Measurements from ENCODE around the gene NUP62. TPM values are rescaled to one million over a fixed set of nuclear protein-coding genes. Genes with fewer than 3 reads are reported as not detected.

Gene NUP62
- total and polyA plus RNA-seq, 2 experiments from 2014 or later = 55.5 to 99.4 TPM

GRCh38 chr19:49863254-49863934, 65.9 kb downstream of the NUP62 start (continued):
- TF ChIP-seq CREB1 (CRISPR knock-in tag; IDR thresholded peaks at IDR 0.05; ENCODE audit: low read depth) = no peak
- TF ChIP-seq, protein P1, sequence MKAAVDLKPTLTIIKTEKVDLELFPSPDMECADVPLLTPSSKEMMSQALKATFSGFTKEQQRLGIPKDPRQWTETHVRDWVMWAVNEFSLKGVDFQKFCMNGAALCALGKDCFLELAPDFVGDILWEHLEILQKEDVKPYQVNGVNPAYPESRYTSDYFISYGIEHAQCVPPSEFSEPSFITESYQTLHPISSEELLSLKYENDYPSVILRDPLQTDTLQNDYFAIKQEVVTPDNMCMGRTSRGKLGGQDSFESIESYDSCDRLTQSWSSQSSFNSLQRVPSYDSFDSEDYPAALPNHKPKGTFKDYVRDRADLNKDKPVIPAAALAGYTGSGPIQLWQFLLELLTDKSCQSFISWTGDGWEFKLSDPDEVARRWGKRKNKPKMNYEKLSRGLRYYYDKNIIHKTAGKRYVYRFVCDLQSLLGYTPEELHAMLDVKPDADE (IDR thresholded peaks at IDR 0.05) = no peak
- no peak for TF ChIP-seq NANOG (IDR thresholded peaks at IDR 0.05; ENCODE audit: borderline replicate concordance)
- TF ChIP-seq EZH2 (IDR thresholded peaks at IDR 0.05; ENCODE audit: low read depth, unreplicated experiment) = no peak
- TF ChIP-seq ZNF114 (CRISPR knock-in tag; IDR thresholded peaks at IDR 0.05) = no peak
- no peak for TF ChIP-seq REST (IDR thresholded peaks at IDR 0.05; ENCODE audit: unreplicated experiment)
- no peak for TF ChIP-seq ZNF331 (CRISPR knock-in tag; IDR thresholded peaks at IDR 0.05; ENCODE audit: low read depth)

DNA sequence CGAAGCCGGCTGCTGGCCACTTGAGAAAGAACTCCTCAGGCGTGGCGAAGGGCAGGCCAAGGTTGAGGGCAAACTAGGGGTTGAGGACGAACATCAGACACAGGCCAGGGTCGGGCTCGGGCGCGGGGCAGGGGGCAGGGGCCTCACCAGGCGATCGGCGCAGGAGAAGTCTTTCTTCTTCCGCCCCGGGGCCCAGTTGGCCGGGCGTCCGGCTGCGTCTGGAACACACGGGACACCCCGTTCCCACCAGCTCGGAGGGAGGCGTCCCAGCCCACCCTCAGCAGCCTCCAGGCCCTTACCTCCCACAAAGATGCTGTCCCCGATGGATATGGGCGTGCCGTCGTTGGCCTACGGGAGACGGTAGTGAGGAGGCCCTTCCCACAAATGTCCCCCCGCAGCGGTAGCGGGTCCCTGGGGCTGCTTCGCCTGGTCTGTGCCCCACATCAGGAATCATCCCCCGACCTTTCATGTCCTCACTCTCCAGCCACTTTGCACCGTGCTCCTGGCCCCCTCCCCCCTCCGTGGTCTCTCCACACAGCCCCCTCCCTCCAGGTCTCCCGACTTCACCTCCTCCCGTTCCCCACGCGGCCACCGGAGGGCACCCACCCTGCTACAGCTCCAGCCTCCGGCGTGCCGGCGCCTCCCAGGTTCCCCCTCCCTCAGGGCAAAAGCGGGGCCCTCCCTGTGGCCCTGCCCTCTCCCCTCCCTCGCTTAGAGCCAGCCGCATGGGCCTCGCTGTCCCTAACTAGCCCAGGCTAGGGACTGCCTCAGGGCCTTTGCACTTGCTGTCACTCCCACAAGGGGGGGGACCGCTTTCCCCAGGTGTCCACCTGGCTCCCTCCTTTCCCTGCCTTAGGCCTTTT, 66.7 kb downstream of the NUP62 start:
- Mint-ChIP-seq H3K9me3 (peaks cover 6% of the 10 kb centered on the region; the same call in 2 of the 3 replicates), H3K4me3 (no peak overlapping the region), H3K27me3 (ENCODE audit: insufficient read depth, low read depth, poor library complexity) (peaks cover 39% of the 10 kb centered on the region), H3K4me1 (peaks cover 36% of the 10 kb centered on the region), H3K27ac (peak overlapping the region; percentile 34; the same call in 1 of the 2 replicates), H3K36me3 (ENCODE audit: low read depth) (peaks cover 72% of the 10 kb centered on the region)
- peaks cover 15% of the 10 kb centered on the region for H3K36me3 ChIP-seq (ENCODE audit: insufficient read depth)
- H4K20me1 ChIP-seq (replicated peaks; ENCODE audit: insufficient read depth) = peaks cover 21% of the 10 kb centered on the region
- H2AFZ ChIP-seq = no peak overlapping the region
- no peak overlapping the region for H3K4me3 ChIP-seq
- H3F3A ChIP-seq (replicated peaks; ENCODE audit: low read depth) = peaks cover 62% of the 10 kb centered on the region
- TF ChIP-seq CREB1 (CRISPR knock-in tag; IDR thresholded peaks at IDR 0.05; ENCODE audit: low read depth) (no peak), CTCF (conservative IDR thresholded peaks at IDR 0.05; ENCODE audit: low read depth in 2 of 2) (peak; percentile 54 to 68), ZNF331 (CRISPR knock-in tag; IDR thresholded peaks at IDR 0.05; ENCODE audit: low read depth) (no peak), EZH2 (IDR thresholded peaks at IDR 0.05; ENCODE audit: low read depth, unreplicated experiment) (no peak), REST (IDR thresholded peaks at IDR 0.05; ENCODE audit: unreplicated experiment) (no peak)
- TF ChIP-seq, protein P1 (IDR thresholded peaks at IDR 0.05) = no peak
- no peaks in the 10 kb centered on the region for H3K9me2 ChIP-seq (ENCODE audit: insufficient read depth)
- ATAC-seq (peak; percentile 15), DNase-seq (ENCODE audit: low spot score) (peak; percentile 87)
- peaks cover 13% of the 10 kb centered on the region for H3K4me1 ChIP-seq (ENCODE audit: insufficient read depth)
- peak overlapping the region; percentile 74; the same call in 1 of the 2 replicates for H3K27ac ChIP-seq (ENCODE audit: low read depth)
- H3K79me2 ChIP-seq (replicated peaks; ENCODE audit: insufficient read depth) = peaks cover 23% of the 10 kb centered on the region
- no peak overlapping the region for H3K4me2 ChIP-seq
- no peaks in the 10 kb centered on the region for H3K27me3 ChIP-seq (ENCODE audit: insufficient read depth)
